GM19240 (cell line): ENCODE measurements around the gene AGPAT1.

Experiments
- DNase-seq: peaks from one replicate; pipeline ENCODE4 v3.0.0; 2011; ENCODE audit warnings: low spot score; ENCODE audit not compliant: insufficient read length

AGPAT1 gene

GRCh38 chr6:32118782-32119628, 56.9 kb downstream of the AGPAT1 start:
- DNase-seq: peak; percentile 67
